ENCODE measurements around the gene NFIX. TPM values are rescaled to one million over a fixed set of nuclear protein-coding genes. Genes with fewer than 3 reads are reported as not detected.

The NFIX gene
- total RNA-seq, 4 donors from 2014 or later = 32.3 to 81.2 (median 51.6) TPM

DNA sequence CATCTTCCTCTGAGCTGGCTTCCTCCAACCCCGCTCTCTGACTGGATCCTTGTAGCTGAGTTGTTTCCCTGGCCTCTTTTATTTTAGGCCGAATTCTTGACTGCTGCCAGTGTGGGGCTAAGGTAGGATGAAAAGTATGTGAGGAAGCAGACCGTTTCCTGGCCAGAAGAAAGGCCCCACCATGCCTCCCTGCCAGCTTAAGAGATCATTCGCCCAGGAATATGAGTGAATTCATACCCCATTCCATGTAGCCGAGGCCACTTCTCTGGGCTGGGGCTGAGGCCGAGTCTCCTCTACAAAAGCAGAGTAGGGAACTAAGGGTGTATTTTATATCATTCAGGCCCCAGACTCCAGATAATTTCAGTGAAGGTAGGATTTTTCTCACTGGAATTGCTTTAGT lies 32.3 kb downstream of the NFIX start:
- 46% methylated on average over 6 of the region's 6 CpGs for WGBS, 2 donors
- Histone ChIP-seq H3K27me3 (no peaks in the 10 kb centered on the region), H3K4me3 (peak overlapping the region in 3 of 4 donors; percentile 50 to 59 (median 50)), H3K27ac (peak overlapping the region; percentile 76 to 98 (median 92)), H3K4me1 (peaks cover 49 to 100% (median 67%) of the 10 kb centered on the region in 3 donors), H3K9me3 (no peaks in the 10 kb centered on the region), H3K36me3 (peaks cover 0 to 7% (median 3%) of the 10 kb centered on the region in 3 donors)
- intact Hi-C loops (cut with DNase I) = no loop called here
- TF ChIP-seq CTCF (IDR thresholded peaks at IDR 0.05) (no peak), POLR2A (IDR thresholded peaks at IDR 0.05) (no peak)
- no peak for DNase-seq

- TF ChIP-seq CTCF (IDR thresholded peaks at IDR 0.05) (no peak), POLR2A (IDR thresholded peaks at IDR 0.05) (no peak)
- WGBS, 2 donors = 23 to 71% methylated on average over 1 to 2 of the region's 3 CpGs
- Histone ChIP-seq H3K27ac (peak overlapping the region; percentile 76 to 98 (median 92)), H3K9me3 (no peaks in the 10 kb centered on the region), H3K36me3 (peaks cover 0 to 7% (median 3%) of the 10 kb centered on the region in 3 donors), H3K4me1 (peaks cover 50 to 100% (median 71%) of the 10 kb centered on the region in 3 donors), H3K4me3 (no peak overlapping the region), H3K27me3 (no peaks in the 10 kb centered on the region)
- DNase-seq = no peak
- intact Hi-C loops (cut with DNase I) = no loop called here
These were observed 32.8 kb downstream of the NFIX start for GRCh38 chr19:13028027-13028426.

- no peaks in the 10 kb centered on the region for H3K27me3 ChIP-seq
- 39 to 51% methylated on average over 7 to 8 of the region's 9 CpGs for WGBS, 2 donors
- intact Hi-C loops (cut with DNase I) = no loop called here
- DNase-seq = no peak
- no peaks in the 10 kb centered on the region for H3K9me3 ChIP-seq
- peak overlapping the region in 1 of 4 donors; percentile 1 for H3K4me3 ChIP-seq
- H3K27ac ChIP-seq = peak overlapping the region; percentile 69 to 98 (median 90)
- H3K4me1 ChIP-seq = peaks cover 62 to 100% (median 85%) of the 10 kb centered on the region in 3 donors
- H3K36me3 ChIP-seq = peaks cover 0 to 7% (median 3%) of the 10 kb centered on the region in 3 donors
- TF ChIP-seq CTCF (IDR thresholded peaks at IDR 0.05) (no peak), POLR2A (IDR thresholded peaks at IDR 0.05) (no peak)
These were observed 34.1 kb downstream of the NFIX start for GRCh38 chr19:13029301-13029880.

DNA sequence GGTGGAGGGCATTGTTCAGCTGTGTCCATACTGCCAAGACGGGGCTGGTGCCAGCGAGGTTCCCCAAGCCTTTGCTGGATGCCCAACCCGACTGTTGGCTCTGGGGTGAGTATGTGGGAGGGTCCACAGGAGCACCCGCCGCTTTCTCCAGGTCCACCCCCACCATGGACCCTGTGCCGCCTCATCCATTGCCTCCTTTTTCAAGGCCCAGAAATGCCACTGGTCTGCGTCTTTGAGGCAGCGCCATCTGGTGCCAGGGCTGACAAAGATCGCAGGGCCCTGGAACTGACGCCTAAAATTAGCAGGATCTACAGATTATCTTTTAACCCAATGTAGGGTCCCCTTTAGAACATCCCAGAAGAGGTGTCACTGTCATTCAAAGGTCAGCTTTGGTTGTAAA lies 34.6 kb downstream of the NFIX start:
- no peak for DNase-seq
- Histone ChIP-seq H3K4me1 (peaks cover 63 to 100% (median 86%) of the 10 kb centered on the region in 3 donors), H3K27me3 (no peaks in the 10 kb centered on the region), H3K4me3 (peak overlapping the region in 2 of 4 donors; percentile 1 to 16), H3K36me3 (peaks cover 0 to 7% (median 3%) of the 10 kb centered on the region in 3 donors), H3K9me3 (no peaks in the 10 kb centered on the region), H3K27ac (peak overlapping the region; percentile 69 to 98 (median 90))
- 16 to 31% methylated on average over 2 to 4 of the region's 10 CpGs for WGBS, 2 donors
- intact Hi-C loops (cut with DNase I) = no loop called here
- TF ChIP-seq CTCF (IDR thresholded peaks at IDR 0.05) (peak; percentile 25 to 69 (median 60)), POLR2A (IDR thresholded peaks at IDR 0.05) (no peak)

DNA sequence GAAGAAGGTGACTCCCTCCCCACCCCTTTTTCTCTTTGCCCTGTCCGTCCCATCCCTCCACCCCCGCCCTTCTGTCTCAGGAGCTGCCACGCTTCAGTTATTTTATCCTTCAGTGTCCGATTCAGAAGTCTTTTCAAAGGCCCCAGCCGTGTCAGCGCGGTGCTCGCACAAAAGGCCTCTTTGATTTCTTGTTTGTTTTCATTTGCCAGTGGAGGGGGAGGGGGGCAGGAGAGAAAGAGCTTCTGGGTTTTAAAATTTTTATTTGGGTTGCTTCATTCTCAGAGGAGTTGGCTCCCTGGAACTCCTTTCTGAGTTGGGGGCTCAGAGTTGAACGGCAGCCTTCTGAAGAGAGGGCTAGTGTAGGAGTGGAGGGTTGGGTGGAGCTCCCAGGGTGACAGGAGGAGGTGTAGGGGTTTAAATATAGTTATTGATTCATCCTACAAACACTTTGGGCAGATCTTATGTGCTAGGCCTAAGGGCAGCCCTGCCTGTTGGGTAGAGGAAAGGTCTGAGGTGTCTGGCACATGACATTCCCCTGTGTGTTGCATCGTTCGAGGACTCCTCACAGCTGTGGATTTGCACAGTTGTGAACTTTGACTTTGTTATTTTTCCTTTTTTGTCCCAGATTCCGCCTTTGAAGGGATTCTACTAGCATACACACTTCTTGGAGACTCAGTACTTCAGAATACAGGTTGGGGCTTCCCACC lies 36.8 kb downstream of the NFIX start:
- intact Hi-C loops (cut with DNase I) = no loop called here
- Histone ChIP-seq H3K36me3 (peaks cover 0 to 11% (median 3%) of the 10 kb centered on the region in 3 donors), H3K4me1 (peaks cover 66 to 100% (median 89%) of the 10 kb centered on the region in 3 donors), H3K4me3 (peak overlapping the region in 1 of 4 donors; percentile 22), H3K27ac (peak overlapping the region; percentile 81 to 98 (median 90)), H3K9me3 (no peaks in the 10 kb centered on the region), H3K27me3 (no peaks in the 10 kb centered on the region)
- WGBS, 2 donors = 31 to 41% methylated on average over 7 to 12 of the region's 12 CpGs
- DNase-seq = no peak
- TF ChIP-seq CTCF (IDR thresholded peaks at IDR 0.05) (no peak), POLR2A (IDR thresholded peaks at IDR 0.05) (no peak)
